DMS53 (cell line): ENCODE results near the gene CYBRD1.

Experiments used
- DNase-seq: peaks from one replicate; lab custom pipeline; 2025; lab: John Stamatoyannopoulos, UW

Gene CYBRD1

DNA sequence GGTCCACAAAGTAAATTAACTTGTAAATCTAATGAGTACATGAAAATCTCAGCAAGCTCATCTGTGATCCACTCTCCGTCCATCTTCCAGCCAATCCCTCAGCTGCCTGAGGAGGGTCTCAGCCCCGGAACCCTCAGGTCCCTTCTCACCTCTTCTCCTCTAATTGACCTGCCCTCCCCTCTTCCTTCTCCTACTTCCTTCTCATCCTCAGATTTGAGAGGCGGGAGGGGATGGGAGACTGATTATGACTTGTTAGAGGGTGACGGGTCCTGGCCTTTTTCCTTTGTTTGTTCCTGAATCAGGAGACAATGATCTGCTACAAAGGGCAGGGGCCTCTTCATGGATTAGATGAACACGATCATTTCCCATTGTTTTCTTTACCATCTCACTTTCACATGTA is 80.1 kb downstream of the CYBRD1 start:
- DNase-seq = peak; percentile 25
